Measurements from ENCODE around the gene TMEM175.

DNA sequence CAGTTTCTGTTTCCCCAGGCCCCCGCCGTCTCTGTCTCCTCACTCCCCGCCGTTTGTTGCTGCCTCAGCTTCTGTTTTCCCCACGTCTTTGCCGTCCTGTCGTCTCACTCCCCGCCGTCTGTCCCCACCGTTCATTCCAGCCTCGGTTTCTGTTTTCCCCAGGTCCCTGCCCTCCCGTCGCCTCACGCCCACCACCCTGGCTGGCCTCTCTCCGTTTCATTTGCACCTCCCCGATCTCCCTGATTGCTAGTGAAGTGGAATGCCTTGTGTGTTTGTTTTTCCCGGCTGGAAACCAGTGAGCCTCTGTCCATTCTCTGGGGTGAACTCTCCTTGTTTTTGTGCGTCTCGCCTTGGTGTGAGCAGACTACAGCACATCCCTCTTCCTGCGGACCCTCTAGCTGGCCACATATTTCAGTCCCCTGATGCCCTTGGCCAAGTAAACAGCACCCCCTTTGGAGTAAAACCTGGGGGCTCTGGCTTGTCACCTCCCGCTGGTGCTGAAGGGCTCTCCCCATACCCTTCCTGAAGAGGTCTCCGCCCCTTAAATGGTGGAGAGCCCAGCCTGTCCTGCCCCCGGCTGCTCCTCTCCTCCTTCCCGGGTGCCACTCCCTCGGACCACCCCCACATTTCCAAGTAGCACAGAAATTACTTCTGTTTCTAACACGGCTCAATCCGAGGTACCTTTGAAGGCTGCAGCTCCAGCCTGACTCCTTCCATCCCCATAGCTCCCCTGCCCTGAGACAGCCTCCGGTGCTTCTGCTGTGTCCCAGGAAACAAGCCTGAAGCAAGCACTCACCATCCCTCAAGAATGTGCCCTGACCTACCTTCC lies 13.2 kb downstream of the TMEM175 start:
- TF ChIP-seq POLR2AphosphoS5 (IDR thresholded peaks at IDR 0.05; ENCODE audit: insufficient read depth in 1 of 2, low read depth in 1 of 2), result no peak
- TF ChIP-seq, protein P1, sequence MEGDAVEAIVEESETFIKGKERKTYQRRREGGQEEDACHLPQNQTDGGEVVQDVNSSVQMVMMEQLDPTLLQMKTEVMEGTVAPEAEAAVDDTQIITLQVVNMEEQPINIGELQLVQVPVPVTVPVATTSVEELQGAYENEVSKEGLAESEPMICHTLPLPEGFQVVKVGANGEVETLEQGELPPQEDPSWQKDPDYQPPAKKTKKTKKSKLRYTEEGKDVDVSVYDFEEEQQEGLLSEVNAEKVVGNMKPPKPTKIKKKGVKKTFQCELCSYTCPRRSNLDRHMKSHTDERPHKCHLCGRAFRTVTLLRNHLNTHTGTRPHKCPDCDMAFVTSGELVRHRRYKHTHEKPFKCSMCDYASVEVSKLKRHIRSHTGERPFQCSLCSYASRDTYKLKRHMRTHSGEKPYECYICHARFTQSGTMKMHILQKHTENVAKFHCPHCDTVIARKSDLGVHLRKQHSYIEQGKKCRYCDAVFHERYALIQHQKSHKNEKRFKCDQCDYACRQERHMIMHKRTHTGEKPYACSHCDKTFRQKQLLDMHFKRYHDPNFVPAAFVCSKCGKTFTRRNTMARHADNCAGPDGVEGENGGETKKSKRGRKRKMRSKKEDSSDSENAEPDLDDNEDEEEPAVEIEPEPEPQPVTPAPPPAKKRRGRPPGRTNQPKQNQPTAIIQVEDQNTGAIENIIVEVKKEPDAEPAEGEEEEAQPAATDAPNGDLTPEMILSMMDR (IDR thresholded peaks at IDR 0.05), result no peak
- TF ChIP-seq POLR2A (IDR thresholded peaks at IDR 0.05), result no peak

Data from vagina (tissue), 2 donors.